Ishikawa (cell line): ENCODE results near the gene METTL18.

Experiments
- CEBPB ChIP-seq: IDR thresholded peaks from 2 replicates; pipeline ENCODE4 v1.6.1; 2012
- CREB1 ChIP-seq: IDR thresholded peaks from 2 replicates; pipeline ENCODE4 v1.6.1; 2012; ENCODE audit warnings: low read depth
- EGR1 ChIP-seq: IDR thresholded peaks from 2 replicates; pipeline ENCODE4 v1.6.1; 2012
- EP300 ChIP-seq: IDR thresholded peaks from 2 replicates; pipeline ENCODE4 v1.6.1; 2012; ENCODE audit warnings: borderline replicate concordance
- FOXM1 ChIP-seq: IDR thresholded peaks from 2 replicates; pipeline ENCODE4 v1.6.1; 2012; ENCODE audit warnings: low read depth, borderline replicate concordance
- MAX ChIP-seq: IDR thresholded peaks from 2 replicates; pipeline ENCODE4 v1.6.1; 2012
- NFIC ChIP-seq: IDR thresholded peaks from 2 replicates; pipeline ENCODE4 v1.6.1; 2012
- RAD21 ChIP-seq: IDR thresholded peaks from 2 replicates; pipeline ENCODE4 v1.6.1; 2012; ENCODE audit warnings: low read depth
- REST ChIP-seq: IDR thresholded peaks from 2 replicates; pipeline ENCODE4 v1.6.1; 2012; ENCODE audit warnings: low read depth, mild to moderate bottlenecking
- TAF1 ChIP-seq: IDR thresholded peaks from 2 replicates; pipeline ENCODE4 v1.6.1; 2012; ENCODE audit warnings: low read depth, mild to moderate bottlenecking
- TCF12 ChIP-seq: IDR thresholded peaks from 2 replicates; pipeline ENCODE4 v1.6.1; 2012; ENCODE audit warnings: low read depth
- TEAD4 ChIP-seq: IDR thresholded peaks from 2 replicates; pipeline ENCODE4 v1.6.1; 2012
- USF1 ChIP-seq: IDR thresholded peaks from 2 replicates; pipeline ENCODE4 v1.6.1; 2012
- YY1 ChIP-seq: IDR thresholded peaks from 2 replicates; pipeline ENCODE4 v1.6.1; 2012; ENCODE audit warnings: low read depth
- ZBTB7A ChIP-seq: IDR thresholded peaks from 2 replicates; pipeline ENCODE4 v1.6.1; 2012; ENCODE audit warnings: low read depth

METTL18 gene

GRCh38 chr1:169816617-169817016 is 21.9 kb upstream of the METTL18 start:
- TF ChIP-seq ZBTB7A (no peak), CEBPB (no peak), MAX (no peak), EP300 (no peak), YY1 (no peak), USF1 (no peak), TAF1 (no peak), TCF12 (no peak), REST (no peak), EGR1 (no peak), FOXM1 (no peak), CREB1 (no peak), RAD21 (no peak), NFIC (no peak), TEAD4 (no peak)

GRCh38 chr1:169814265-169814664 is 19.6 kb upstream of the METTL18 start:
- TF ChIP-seq TCF12: no peak
- no peak for TF ChIP-seq FOXM1

- TF ChIP-seq NFIC: no peak
- TF ChIP-seq TAF1: no peak
- TF ChIP-seq EP300: no peak
- no peak for TF ChIP-seq MAX
- TF ChIP-seq TEAD4: no peak
Measured at GRCh38 chr1:169812131-169812530, 17.4 kb upstream of the METTL18 start.

- TF ChIP-seq EGR1: no peak
- TF ChIP-seq RAD21: peak; percentile 65
Measured at GRCh38 chr1:169809370-169810095, 14.8 kb upstream of the METTL18 start.

- no peak for TF ChIP-seq ZBTB7A
- TF ChIP-seq YY1: no peak
- TF ChIP-seq CEBPB: no peak
Measured at GRCh38 chr1:169804941-169805340, 10.2 kb upstream of the METTL18 start.

GRCh38 chr1:169802888-169803287 is 8.2 kb upstream of the METTL18 start:
- TF ChIP-seq FOXM1 (no peak), CREB1 (no peak), TAF1 (no peak), EGR1 (no peak), TCF12 (no peak), USF1 (no peak), RAD21 (no peak), EP300 (no peak), NFIC (no peak), MAX (no peak), TEAD4 (no peak), REST (no peak), CEBPB (no peak), YY1 (no peak), ZBTB7A (no peak)

- TF ChIP-seq CEBPB (no peak), TAF1 (no peak), EP300 (no peak), REST (no peak), TCF12 (no peak), YY1 (no peak), CREB1 (no peak), MAX (no peak), ZBTB7A (no peak), EGR1 (no peak), NFIC (no peak), USF1 (no peak), RAD21 (no peak), TEAD4 (no peak), FOXM1 (no peak)
Measured at GRCh38 chr1:169797281-169797680, 2.6 kb upstream of the METTL18 start.
